ENCODE results near the gene LARP4B. TPM values are rescaled to one million over a fixed set of nuclear protein-coding genes. Genes with fewer than 3 reads are reported as not detected.

The LARP4B gene
- total RNA-seq, 4 donors from 2014 or later = 17.4 to 76.8 (median 32.2) TPM

DNA sequence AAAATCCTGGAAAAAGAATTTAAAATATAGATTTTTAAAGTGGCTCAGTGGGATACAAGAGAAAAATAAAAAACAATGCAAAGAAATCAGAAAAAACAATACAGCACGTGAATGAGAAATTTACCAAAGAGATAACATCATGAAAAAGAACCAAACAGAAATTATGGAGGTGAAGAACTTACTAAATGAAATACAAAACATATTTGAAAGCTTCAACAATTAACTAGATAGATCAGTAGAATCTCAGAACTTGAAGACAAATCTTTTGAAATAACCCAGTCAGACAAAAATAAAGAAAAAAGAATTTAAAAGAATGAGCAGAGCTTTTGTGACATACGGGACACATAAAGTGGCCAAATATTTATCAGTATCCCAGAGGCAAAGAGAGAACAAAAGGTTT is 170.9 kb downstream of the LARP4B start:
- Histone ChIP-seq H3K9me3 (peaks cover 0 to 19% of the 10 kb centered on the region in 2 donors), H3K4me3 (no peak overlapping the region), H3K4me1 (no peaks in the 10 kb centered on the region), H3K27me3 (no peaks in the 10 kb centered on the region), H3K27ac (no peak overlapping the region), H3K36me3 (no peaks in the 10 kb centered on the region)
- intact Hi-C loops (cut with DNase I; ENCODE audit: low total_unique reads) = no loop called here
- TF ChIP-seq CTCF (IDR thresholded peaks at IDR 0.05) (no peak), POLR2A (IDR thresholded peaks at IDR 0.05) (no peak)
- DNase-seq = no peak

DNA sequence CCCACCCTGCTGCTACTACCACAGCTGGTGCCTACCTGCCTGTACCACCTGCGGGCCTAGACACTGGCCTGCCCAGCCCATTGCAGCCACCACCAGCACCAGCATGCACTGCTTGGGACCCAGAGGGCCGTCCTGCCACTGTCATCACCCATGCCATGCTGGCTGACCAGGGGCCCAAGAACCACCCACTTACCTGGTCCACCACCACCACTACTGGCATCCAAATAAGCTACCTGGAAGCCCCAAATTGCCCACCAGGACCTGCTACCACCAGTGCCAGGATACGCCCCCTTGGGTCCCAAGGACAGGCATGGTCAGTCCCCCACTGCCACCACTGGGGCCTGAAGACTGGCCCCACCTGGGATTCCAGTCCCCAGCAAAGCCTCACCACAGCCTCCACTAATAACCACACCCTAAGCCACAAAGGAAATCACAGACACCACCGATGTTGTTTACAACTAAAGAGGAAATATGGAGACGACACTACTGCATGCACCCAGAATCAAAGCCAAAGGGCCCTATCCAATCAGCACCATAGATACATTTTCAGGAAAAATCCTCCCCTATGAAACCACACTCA is 171.5 kb downstream of the LARP4B start:
- H3K9me3 ChIP-seq = peaks cover 0 to 19% of the 10 kb centered on the region in 2 donors
- no peak overlapping the region for H3K4me3 ChIP-seq
- H3K4me1 ChIP-seq = no peaks in the 10 kb centered on the region
- DNase-seq = no peak
- no peaks in the 10 kb centered on the region for H3K36me3 ChIP-seq
- TF ChIP-seq POLR2A (IDR thresholded peaks at IDR 0.05) = no peak
- intact Hi-C loops (cut with DNase I; ENCODE audit: low total_unique reads) = no loop called here
- H3K27me3 ChIP-seq = no peaks in the 10 kb centered on the region
- H3K27ac ChIP-seq = no peak overlapping the region

Other genes with a start within 250 kb of the LARP4B start
- 10 to 100 TPM; 10.5 to 40.5 (median 19.5) TPM for gene DIP2C, start 242.0 kb downstream of the LARP4B start, total RNA-seq
- 10 to 100 TPM; 10.5 to 49.0 (median 20.1) TPM for gene GTPBP4, start 56.7 kb upstream of the LARP4B start, total RNA-seq
- not detected for gene IDI2, start 94.2 kb upstream of the LARP4B start, total RNA-seq
- gene IDI1, start 117.4 kb upstream of the LARP4B start, total RNA-seq = 10 to 100 TPM; 10.8 to 64.2 (median 17.9) TPM
- gene WDR37, start 124.7 kb upstream of the LARP4B start, total RNA-seq = 10 to 100 TPM in 2 of 4 donors, 1 to 10 TPM in 2; 1.3 to 21.7 (median 11.2) TPM

All from uterus (tissue), 4 donors.